Ishikawa (cell line): ENCODE measurements around the gene ASB1.

ENCODE experiments used
- CEBPB ChIP-seq: IDR thresholded peaks from 2 replicates; pipeline ENCODE4 v1.6.1; 2012
- CREB1 ChIP-seq: IDR thresholded peaks from 2 replicates; pipeline ENCODE4 v1.6.1; 2012; ENCODE audit warnings: low read depth
- EP300 ChIP-seq: IDR thresholded peaks from 2 replicates; pipeline ENCODE4 v1.6.1; 2012; ENCODE audit warnings: borderline replicate concordance
- FOXM1 ChIP-seq: IDR thresholded peaks from 2 replicates; pipeline ENCODE4 v1.6.1; 2012; ENCODE audit warnings: low read depth, borderline replicate concordance
- MAX ChIP-seq: IDR thresholded peaks from 2 replicates; pipeline ENCODE4 v1.6.1; 2012
- NFIC ChIP-seq: IDR thresholded peaks from 2 replicates; pipeline ENCODE4 v1.6.1; 2012
- RAD21 ChIP-seq: IDR thresholded peaks from 2 replicates; pipeline ENCODE4 v1.6.1; 2012; ENCODE audit warnings: low read depth
- YY1 ChIP-seq: IDR thresholded peaks from 2 replicates; pipeline ENCODE4 v1.6.1; 2012; ENCODE audit warnings: low read depth
- ZBTB7A ChIP-seq: IDR thresholded peaks from 2 replicates; pipeline ENCODE4 v1.6.1; 2012; ENCODE audit warnings: low read depth

- TF ChIP-seq CREB1 (no peak), CEBPB (no peak), FOXM1 (no peak), RAD21 (no peak), NFIC (no peak), YY1 (no peak), EP300 (no peak), MAX (no peak), ZBTB7A (no peak)
These were observed 34.3 kb downstream of the ASB1 start for GRCh38 chr2:238461051-238461450.
